SJSA1 (cell line): ENCODE data around the gene DBX1. TPM values are rescaled to one million over a fixed set of nuclear protein-coding genes. Genes with fewer than 3 reads are reported as not detected.

ENCODE experiments used
- total RNA-seq: library from RNA; depleted of rRNA; stranded (reverse); fragments of >200 nt; shearing (Covaris generic); gene quantifications from 2 replicates; pipeline ENCODE4 v1.2.3, GENCODE V29; 2014; rRNA removed

Gene DBX1
- total RNA-seq, 1 experiment from 2014 or later: not detected

Other genes with a start within 250 kb of the DBX1 start
- gene HTATIP2, start 203.2 kb upstream of the DBX1 start, total RNA-seq: 63.2 and 66.5 TPM in 2 replicates
- 16.2 and 22.8 TPM in 2 replicates for gene PRMT3, start 227.2 kb upstream of the DBX1 start, total RNA-seq